T-cell (primary cell): ENCODE measurements around the gene RPRM. TPM values are rescaled to one million over a fixed set of nuclear protein-coding genes. Genes with fewer than 3 reads are reported as not detected.
"Not testable (repeated sequence)": the region's sequence is repeated elsewhere in the genome, so short reads cannot be mapped to it uniquely, and the experiment has no call there.

Source experiments
- ATAC-seq, 4 experiments: fragments of 200-7000 bp in 3 of 4; fragments of 150-1000 bp in 1 of 4; cut with Tn5 transposase; replicated peaks in 1 of 4; 1 replicate in 3 of 4; 2 replicates in 1 of 4; pipeline ENCODE4 v1.10.0; 2021; ENCODE audit warnings: moderate library complexity in 3 of 4, mild to moderate bottlenecking in 2 of 4, moderate number of reproducible peaks in 1 of 4
- CTCF ChIA-PET, 2 donors: fragments of 300-600 bp; sonication (Branson Sonifier 250); formaldehyde crosslinking; loops; one replicate each; lab custom pipeline; 2022; ENCODE audit warnings: antibody characterized with exemption in 2 of 2; lab: Charles Lee
- POLR2A ChIA-PET, 2 donors: fragments of 300-600 bp; sonication (Branson Sonifier 250); formaldehyde crosslinking; loops; one replicate each; lab custom pipeline; 2022; ENCODE audit warnings: antibody characterized with exemption in 2 of 2; lab: Charles Lee
- DNase-seq, 35 experiments: peaks; one replicate each; pipeline versions ENCODE4 v3.0.0 to v3.0.0-alpha.2; 2013 to 2023
- H3K27ac ChIP-seq: one replicate; pipeline ENCODE4 v1.5.1; 2013; ENCODE audit warnings: low read length
- H3K27me3 ChIP-seq, 2 experiments: replicated peaks in 1 of 2; 1 replicate in 1 of 2; 2 replicates in 1 of 2; pipeline versions ENCODE4 v1.6.1 to v1.7.0; 2013; ENCODE audit warnings: low read length in 1 of 2, mixed read lengths in 1 of 2; ENCODE audit not compliant: control insufficient read depth in 2 of 2, insufficient read depth in 2 of 2; ENCODE audit errors: extremely low read depth in 1 of 2
- H3K36me3 ChIP-seq, 2 donors: 1 replicate in 1 of 2; 2 replicates in 1 of 2; pipeline versions ENCODE4 v1.6.1 to v1.7.0; 2013; ENCODE audit warnings: low read length in 1 of 2; ENCODE audit not compliant: control insufficient read depth in 2 of 2, insufficient read depth in 1 of 2; ENCODE audit errors: extremely low read depth in 1 of 2
- H3K4me1 ChIP-seq, 2 experiments: 1 replicate in 1 of 2; 2 replicates in 1 of 2; pipeline versions ENCODE4 v1.6.1 to v1.7.0; 2013; ENCODE audit warnings: low read length in 2 of 2, mixed read lengths in 1 of 2; ENCODE audit not compliant: insufficient read depth in 2 of 2, control insufficient read depth in 1 of 2; ENCODE audit errors: extremely low read depth in 1 of 2
- H3K4me3 ChIP-seq, 2 donors: 1 replicate in 1 of 2; 2 replicates in 1 of 2; pipeline versions ENCODE4 v1.5.1 to v1.7.0; 2013; ENCODE audit warnings: mild to moderate bottlenecking in 2 of 2, low read length in 1 of 2, moderate library complexity in 1 of 2; ENCODE audit not compliant: control insufficient read depth in 1 of 2; ENCODE audit errors: extremely low read depth in 1 of 2
- H3K9me3 ChIP-seq: 2 replicates; pipeline ENCODE4 v1.7.0; 2013
- H3K27ac Mint-ChIP-seq, 2 donors: one replicate each; pipeline ENCODE4 v1.8.0; 2020 to 2021; ENCODE audit warnings: mild to moderate bottlenecking in 2 of 2, mixed read lengths in 2 of 2
- H3K27me3 Mint-ChIP-seq, 2 donors: one replicate each; pipeline ENCODE4 v1.8.0; 2021 to 2022; ENCODE audit warnings: mixed read lengths in 2 of 2
- H3K36me3 Mint-ChIP-seq: one replicate; pipeline ENCODE4 v1.8.0; 2021; ENCODE audit warnings: mixed read lengths
- H3K4me1 Mint-ChIP-seq, 3 donors: one replicate each; pipeline ENCODE4 v1.8.0; 2020 to 2022; ENCODE audit warnings: mixed read lengths in 3 of 3, mild to moderate bottlenecking in 1 of 3
- H3K4me3 Mint-ChIP-seq, 3 donors: one replicate each; pipeline ENCODE4 v1.8.0; 2020 to 2022; ENCODE audit warnings: mild to moderate bottlenecking in 3 of 3, mixed read lengths in 3 of 3, moderate library complexity in 3 of 3
- H3K9me3 Mint-ChIP-seq, 3 donors: one replicate each; pipeline ENCODE4 v1.8.0; 2020 to 2022; ENCODE audit warnings: mixed read lengths in 3 of 3
- WGBS: methylation state at CpG from one replicate; pipeline ENCODE4 v1.1.5; 2013; ENCODE audit warnings: missing lambda C conversion rate; ENCODE audit not compliant: insufficient coverage; 5-methylcytosine and 5-hydroxymethylcytosine counted together
- total RNA-seq, 35 experiments: library from RNA in 6 of 35; stranded (reverse) in 6 of 35; fragments of 120-200 nt in 1 of 35; gene quantifications; one replicate each; pipeline versions ENCODE4 v1.2.1 to v1.2.4 and lab custom pipeline; 2013 to 2026

RPRM gene
- total RNA-seq, 5 donors from 2014 or later (not counting 1 experiment from before 2014, with no cell fraction given): 0.16 TPM; not detected in 4

- H3K4me1 Mint-ChIP-seq, H3K27ac ChIP-seq, H3K4me3 Mint-ChIP-seq, H3K4me3 ChIP-seq, H3K36me3 Mint-ChIP-seq, CTCF ChIA-PET, H3K27ac Mint-ChIP-seq, H3K4me1 ChIP-seq, H3K27me3 ChIP-seq, H3K9me3 ChIP-seq, DNase-seq, POLR2A ChIA-PET, H3K27me3 Mint-ChIP-seq, H3K36me3 ChIP-seq, ATAC-seq: not testable (repeated sequence)
- WGBS: 60% methylated on average over 4 of the region's 5 CpGs
- peaks cover 5 to 25% (median 16%) of the 10 kb centered on the region in 3 donors for H3K9me3 Mint-ChIP-seq
Observed at GRCh38 chr2:153442616-153443015, 35.9 kb downstream of the RPRM start.

DNA sequence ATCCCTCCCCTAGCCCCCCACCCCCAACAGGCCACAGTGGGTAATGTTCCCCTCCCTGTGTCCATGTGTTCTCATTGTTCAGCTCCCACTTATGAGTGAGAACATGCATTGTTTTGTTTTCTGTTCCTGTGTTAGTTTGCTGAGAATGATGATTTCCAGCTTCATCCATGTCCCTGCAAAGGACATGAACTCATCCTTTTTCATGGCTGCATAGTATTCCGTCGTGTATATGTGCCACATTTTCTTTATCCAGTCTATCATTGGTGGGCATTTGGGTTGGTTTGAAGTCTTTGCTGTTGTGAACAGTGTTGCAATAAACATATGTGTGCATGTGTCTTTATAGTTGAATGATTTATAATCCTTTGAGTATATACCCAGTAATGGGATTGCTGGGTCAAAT, 38.5 kb downstream of the RPRM start:
- peaks cover 8 to 25% (median 16%) of the 10 kb centered on the region in 3 donors for H3K9me3 Mint-ChIP-seq
- POLR2A ChIA-PET, H3K9me3 ChIP-seq, H3K36me3 Mint-ChIP-seq, CTCF ChIA-PET, DNase-seq, H3K4me3 Mint-ChIP-seq, H3K27ac Mint-ChIP-seq, H3K4me1 ChIP-seq, ATAC-seq, H3K27me3 Mint-ChIP-seq, H3K4me3 ChIP-seq, H3K27me3 ChIP-seq, H3K36me3 ChIP-seq, H3K27ac ChIP-seq, H3K4me1 Mint-ChIP-seq: not testable (repeated sequence)
- WGBS: no CpG with 5 or more reads among the region's 2 CpGs

- H3K27me3 ChIP-seq: no peaks in the 10 kb centered on the region
- WGBS: no CpG with 5 or more reads among the region's 3 CpGs
- no peaks in the 10 kb centered on the region for H3K36me3 ChIP-seq
- no peaks in the 10 kb centered on the region for H3K4me1 ChIP-seq
- no peaks in the 10 kb centered on the region for H3K9me3 ChIP-seq
- ATAC-seq (no peak), DNase-seq (no peak)
- no peaks in the 10 kb centered on the region for H3K36me3 Mint-ChIP-seq
- no peak overlapping the region for H3K27ac ChIP-seq
- no peak overlapping the region for H3K4me3 Mint-ChIP-seq
- no peaks in the 10 kb centered on the region for H3K27me3 Mint-ChIP-seq
- no peaks in the 10 kb centered on the region for H3K4me1 Mint-ChIP-seq
- POLR2A ChIA-PET: no interaction called here
- no peak overlapping the region for H3K27ac Mint-ChIP-seq
- CTCF ChIA-PET: no interaction called here
- H3K4me3 ChIP-seq: no peak overlapping the region
- peaks cover 0 to 4% (median 3%) of the 10 kb centered on the region in 3 donors for H3K9me3 Mint-ChIP-seq
Observed at GRCh38 chr2:153433403-153433802, 45.2 kb downstream of the RPRM start.

DNA sequence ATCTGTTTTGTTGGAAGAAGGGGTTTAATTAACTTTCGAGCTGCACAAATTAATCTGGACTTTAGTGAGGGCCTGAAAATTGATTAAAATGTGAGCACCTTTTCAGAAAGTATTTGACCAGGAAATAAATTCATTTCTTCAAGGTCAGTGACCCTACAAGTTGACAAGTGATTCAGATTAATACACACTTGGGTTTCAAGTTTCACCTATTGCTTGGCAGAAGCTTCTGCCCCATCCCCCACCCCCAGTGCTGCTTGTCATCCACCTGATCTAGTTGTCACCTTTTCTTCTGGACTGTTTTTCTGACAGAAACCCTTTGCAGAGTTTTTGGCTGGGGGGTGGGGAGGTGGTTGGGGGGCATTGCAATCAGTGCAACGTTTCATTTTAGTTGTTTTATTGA, 46.2 kb downstream of the RPRM start:
- CTCF ChIA-PET: no interaction called here
- 38% methylated on average over 1 of the region's 2 CpGs for WGBS
- no peaks in the 10 kb centered on the region for H3K36me3 Mint-ChIP-seq

GRCh38 chr2:153431114-153431513, 47.4 kb downstream of the RPRM start:
- Histone ChIP-seq H3K27ac (no peak overlapping the region), H3K4me1 (no peaks in the 10 kb centered on the region), H3K4me3 (no peak overlapping the region), H3K27me3 (no peaks in the 10 kb centered on the region), H3K36me3 (no peaks in the 10 kb centered on the region), H3K9me3 (no peaks in the 10 kb centered on the region)
- DNase-seq: no peak
- H3K4me3 Mint-ChIP-seq: no peak overlapping the region
- H3K27ac Mint-ChIP-seq: no peak overlapping the region
- H3K27me3 Mint-ChIP-seq: no peaks in the 10 kb centered on the region
- H3K4me1 Mint-ChIP-seq: no peaks in the 10 kb centered on the region
- no peaks in the 10 kb centered on the region for H3K36me3 Mint-ChIP-seq
- WGBS: 71% methylated on average over 1 of the region's 1 CpG
- no peaks in the 10 kb centered on the region for H3K9me3 Mint-ChIP-seq
- no peak for ATAC-seq
- CTCF ChIA-PET: interaction anchor here in 1 of 2 donors (0.7 kb wide), 1 partner anchor 42 kb away, joined by 3 read pairs; no protein-coding TSS in a partner anchor
- POLR2A ChIA-PET: no interaction called here

More for the DNA sequence above, 46.2 kb downstream of the RPRM start:
- no peak overlapping the region for H3K27ac Mint-ChIP-seq
- Histone ChIP-seq H3K4me1 (no peaks in the 10 kb centered on the region), H3K36me3 (no peaks in the 10 kb centered on the region), H3K9me3 (no peaks in the 10 kb centered on the region), H3K4me3 (no peak overlapping the region), H3K27ac (no peak overlapping the region), H3K27me3 (no peaks in the 10 kb centered on the region)
- no peak overlapping the region for H3K4me3 Mint-ChIP-seq
- DNase-seq: no peak
- H3K4me1 Mint-ChIP-seq: no peaks in the 10 kb centered on the region
- H3K27me3 Mint-ChIP-seq: no peaks in the 10 kb centered on the region
- ATAC-seq: no peak
- H3K9me3 Mint-ChIP-seq: peaks cover 0 to 3% (median 0%) of the 10 kb centered on the region in 3 donors
- POLR2A ChIA-PET: no interaction called here
